ENCODE data around the gene ADTRP.

Gene ADTRP

DNA sequence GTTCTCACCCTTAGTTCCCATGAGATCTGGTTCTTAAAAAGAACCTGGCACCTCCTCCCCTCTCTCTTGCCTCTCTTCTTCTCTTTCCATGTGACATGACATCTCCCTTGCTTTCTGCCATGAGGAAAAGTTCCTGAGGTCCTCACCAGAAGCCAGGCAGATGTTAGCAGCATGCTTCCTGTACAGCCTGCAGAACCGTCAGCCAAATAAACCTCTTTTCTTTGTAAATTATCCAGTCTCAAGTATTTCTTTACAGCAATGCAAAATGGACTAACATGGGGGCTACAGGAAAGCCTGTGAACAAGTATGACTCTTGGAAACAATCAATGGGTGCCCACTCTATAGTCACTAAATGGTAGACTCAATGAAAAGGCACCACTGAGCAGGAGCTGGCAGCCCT lies 34.5 kb downstream of the ADTRP start:
- Histone ChIP-seq H3K36me3 (ENCODE audit: control insufficient read depth in 2 of 2, insufficient read depth in 1 of 2, low read length in 2 of 2) (no peaks in the 10 kb centered on the region), H3K4me3 (ENCODE audit: low read depth, low read length) (no peak overlapping the region), H3K27ac (ENCODE audit: extremely low read depth, low read depth, low read length) (no peak overlapping the region), H3K9me3 (ENCODE audit: control insufficient read depth, insufficient read depth, low read depth, low read length) (no peaks in the 10 kb centered on the region), H3K4me1 (ENCODE audit: control insufficient read depth, insufficient read depth, low read length) (peaks cover 14% of the 10 kb centered on the region)
- TF ChIP-seq ZNF623 (tag by site-specific recombination; IDR thresholded peaks at IDR 0.05) (no peak), ZNF121 (tag by site-specific recombination; IDR thresholded peaks at IDR 0.05) (no peak), ZNF114 (tag by site-specific recombination; IDR thresholded peaks at IDR 0.05) (no peak), ZNF510 (tag by site-specific recombination; IDR thresholded peaks at IDR 0.05; ENCODE audit: insufficient replicate concordance) (no peak), ZNF391 (tag by site-specific recombination; IDR thresholded peaks at IDR 0.05; ENCODE audit: borderline replicate concordance, low read depth) (no peak), ZNF585B (tag by site-specific recombination; IDR thresholded peaks at IDR 0.05) (no peak), RBAK (tag by site-specific recombination; IDR thresholded peaks at IDR 0.05) (no peak), ZNF555 (tag by site-specific recombination; conservative IDR thresholded peaks at IDR 0.05) (no peak), ZNF785 (tag by site-specific recombination; IDR thresholded peaks at IDR 0.05) (no peak), ZNF404 (tag by site-specific recombination; IDR thresholded peaks at IDR 0.05) (no peak), ZNF223 (tag by site-specific recombination; IDR thresholded peaks at IDR 0.05) (no peak), ZSCAN30 (tag by site-specific recombination; IDR thresholded peaks at IDR 0.05) (no peak), ZNF549 (tag by site-specific recombination; IDR thresholded peaks at IDR 0.05) (no peak), ZNF155 (tag by site-specific recombination; IDR thresholded peaks at IDR 0.05) (no peak), ZNF140 (tag by site-specific recombination; IDR thresholded peaks at IDR 0.05) (no peak), ZNF133 (tag by site-specific recombination; IDR thresholded peaks at IDR 0.05) (no peak), ZNF366 (tag by site-specific recombination; conservative IDR thresholded peaks at IDR 0.05) (no peak), ZNF558 (tag by site-specific recombination; IDR thresholded peaks at IDR 0.05) (no peak)
- POLR2A ChIA-PET, result interaction anchor here (0.5 kb wide), 1 partner anchor 105 kb away, joined by 4 read pairs; no protein-coding TSS in a partner anchor
- CTCF ChIA-PET, result interaction anchor here (0.5 to 0.6 kb wide), 2 partner anchors 630 to 1167 kb away, joined by 4 to 8 read pairs; no protein-coding TSS in a partner anchor

DNA sequence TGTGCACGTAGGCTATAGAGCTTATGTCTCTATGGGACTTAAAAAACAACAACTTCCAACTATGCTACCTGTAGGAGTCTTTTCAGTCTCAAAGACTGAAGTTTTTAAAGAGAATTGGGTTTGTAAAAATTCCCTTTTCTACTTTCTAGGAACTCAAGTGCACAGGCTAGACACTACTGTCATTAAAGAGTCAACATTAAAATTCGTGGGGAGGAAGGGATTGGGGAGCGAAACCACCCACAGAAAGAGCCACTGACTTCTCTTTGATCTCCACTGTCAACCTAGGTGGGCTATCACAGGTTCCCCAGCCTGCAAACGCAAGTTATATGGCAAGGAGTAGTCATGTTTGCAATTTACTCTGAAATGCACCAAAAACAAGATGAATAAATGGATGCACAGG lies 37.7 kb downstream of the ADTRP start:
- H3K27ac ChIP-seq (ENCODE audit: extremely low read depth, low read depth, low read length), result no peak overlapping the region
- TF ChIP-seq ZNF768 (tag by site-specific recombination; IDR thresholded peaks at IDR 0.05) (no peak), KLF9 (tag by site-specific recombination; IDR thresholded peaks at IDR 0.05; ENCODE audit: low read depth) (no peak), ZNF792 (tag by site-specific recombination; IDR thresholded peaks at IDR 0.05) (no peak), ZNF600 (tag by site-specific recombination; IDR thresholded peaks at IDR 0.05) (no peak)
- TF ChIP-seq, protein P1, sequence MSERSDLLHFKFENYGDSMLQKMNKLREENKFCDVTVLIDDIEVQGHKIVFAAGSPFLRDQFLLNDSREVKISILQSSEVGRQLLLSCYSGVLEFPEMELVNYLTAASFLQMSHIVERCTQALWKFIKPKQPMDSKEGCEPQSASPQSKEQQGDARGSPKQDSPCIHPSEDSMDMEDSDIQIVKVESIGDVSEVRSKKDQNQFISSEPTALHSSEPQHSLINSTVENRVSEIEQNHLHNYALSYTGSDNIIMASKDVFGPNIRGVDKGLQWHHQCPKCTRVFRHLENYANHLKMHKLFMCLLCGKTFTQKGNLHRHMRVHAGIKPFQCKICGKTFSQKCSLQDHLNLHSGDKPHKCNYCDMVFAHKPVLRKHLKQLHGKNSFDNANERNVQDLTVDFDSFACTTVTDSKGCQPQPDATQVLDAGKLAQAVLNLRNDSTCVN (tag by site-specific recombination; optimal IDR thresholded peaks at IDR 0.05), result no peak
- TF ChIP-seq, protein P2, sequence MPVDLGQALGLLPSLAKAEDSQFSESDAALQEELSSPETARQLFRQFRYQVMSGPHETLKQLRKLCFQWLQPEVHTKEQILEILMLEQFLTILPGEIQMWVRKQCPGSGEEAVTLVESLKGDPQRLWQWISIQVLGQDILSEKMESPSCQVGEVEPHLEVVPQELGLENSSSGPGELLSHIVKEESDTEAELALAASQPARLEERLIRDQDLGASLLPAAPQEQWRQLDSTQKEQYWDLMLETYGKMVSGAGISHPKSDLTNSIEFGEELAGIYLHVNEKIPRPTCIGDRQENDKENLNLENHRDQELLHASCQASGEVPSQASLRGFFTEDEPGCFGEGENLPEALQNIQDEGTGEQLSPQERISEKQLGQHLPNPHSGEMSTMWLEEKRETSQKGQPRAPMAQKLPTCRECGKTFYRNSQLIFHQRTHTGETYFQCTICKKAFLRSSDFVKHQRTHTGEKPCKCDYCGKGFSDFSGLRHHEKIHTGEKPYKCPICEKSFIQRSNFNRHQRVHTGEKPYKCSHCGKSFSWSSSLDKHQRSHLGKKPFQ (tag by site-specific recombination; IDR thresholded peaks at IDR 0.05), result no peak
- H3K9me3 ChIP-seq (ENCODE audit: control insufficient read depth, insufficient read depth, low read depth, low read length), result no peaks in the 10 kb centered on the region
- CTCF ChIA-PET, result no interaction called here
- POLR2A ChIA-PET, result no interaction called here
- peaks cover 15% of the 10 kb centered on the region for H3K4me1 ChIP-seq (ENCODE audit: control insufficient read depth, insufficient read depth, low read length)
- H3K4me3 ChIP-seq (ENCODE audit: low read depth, low read length), result no peak overlapping the region
- H3K36me3 ChIP-seq (ENCODE audit: control insufficient read depth in 2 of 2, insufficient read depth in 1 of 2, low read length in 2 of 2), result no peaks in the 10 kb centered on the region

Data from HEK293 (cell line).